Sigmoid colon (tissue), 7 donors: Measurements from ENCODE around the gene FER1L5. TPM values are rescaled to one million over a fixed set of nuclear protein-coding genes. Genes with fewer than 3 reads are reported as not detected.
A peak's percentile ranks its signal among the peaks of the same experiment; 100 is the strongest.

ENCODE experiments used
- DNase-seq: peaks from one replicate; pipeline ENCODE4 v3.0.0-alpha.2; 2019
- H3K27ac ChIP-seq, 4 donors: fragments of 200-600 bp; sonication (generic); one replicate each; pipeline ENCODE4 v1.5.1; 2016 to 2019; ENCODE audit warnings: mild to moderate bottlenecking in 1 of 4
- H3K27me3 ChIP-seq, 3 donors: fragments of 200-600 bp; sonication (generic); one replicate each; pipeline ENCODE4 v1.5.1; 2019; ENCODE audit warnings: mild to moderate bottlenecking in 1 of 3
- H3K36me3 ChIP-seq, 4 donors: fragments of 200-600 bp; sonication (generic); one replicate each; pipeline ENCODE4 v1.5.1; 2016 to 2019
- H3K4me1 ChIP-seq, 4 donors: fragments of 200-600 bp; sonication (generic); one replicate each; pipeline ENCODE4 v1.5.1; 2017 to 2019
- H3K4me3 ChIP-seq, 4 donors: fragments of 200-600 bp; sonication (generic); one replicate each; pipeline ENCODE4 v1.5.1; 2017 to 2019; ENCODE audit warnings: mild to moderate bottlenecking in 2 of 4, moderate library complexity in 1 of 4
- H3K9me3 ChIP-seq, 4 donors: fragments of 200-600 bp in 3 of 4; sonication (generic) in 3 of 4; one replicate each; pipeline versions ENCODE4 v1.5.1 to v1.6.1; 2013 to 2019
- EP300 ChIP-seq, 4 donors: sonication (generic); formaldehyde crosslinking; IDR thresholded peaks; one replicate each; pipeline ENCODE4 v1.6.1; 2017; ENCODE audit warnings: antibody characterized with exemption in 4 of 4
- POLR2A ChIP-seq, 2 donors: fragments of 450-650 bp; IDR thresholded peaks; one replicate each; pipeline ENCODE4 v1.6.1; 2016; ENCODE audit warnings: antibody characterized with exemption in 2 of 2, mild to moderate bottlenecking in 2 of 2, moderate library complexity in 2 of 2
- POLR2AphosphoS5 ChIP-seq, 4 donors: sonication (generic); formaldehyde crosslinking; IDR thresholded peaks; one replicate each; pipeline ENCODE4 v1.6.1; 2017; ENCODE audit warnings: antibody characterized with exemption in 4 of 4
- WGBS, 2 donors: extraction: QIAGEN DNeasy Blood & Tissue Kit; methylation state at CpG; one replicate each; pipeline ENCODE4 v1.1.7; 2013; 5-methylcytosine and 5-hydroxymethylcytosine counted together
- intact Hi-C: fragments of 100-400 bp; cut with DNase I; formaldehyde crosslinking; loops from one replicate; pipeline ENCODE4 v1.15.1; 2023
- polyA plus RNA-seq, 3 donors: library from polyadenylated mRNA; stranded (reverse); fragments of 200-250 nt; gene quantifications; one replicate each; pipeline ENCODE4 v1.2.3, GENCODE V29; 2013
- total RNA-seq, 4 donors: library from RNA; depleted of rRNA; stranded (reverse); fragments of >200 nt; gene quantifications; one replicate each; pipeline ENCODE4 v1.1.0, GENCODE V29; 2016
- TF ChIP-seq, protein P1 (sequence below), 4 experiments: fragments of 450-650 bp in 3 of 4; fragments of 200-600 bp in 1 of 4; IDR thresholded peaks; one replicate each; pipeline ENCODE4 v1.5.1; 2016 to 2019; ENCODE audit warnings: antibody characterized with exemption in 4 of 4, mild to moderate bottlenecking in 3 of 4, moderate library complexity in 2 of 4
- donor health status: healthy with polysubstance abuse.
- donor health status: Bipolar disorder and iron deficiency.
- donor health status: healthy.

The FER1L5 gene
- total RNA-seq = under 1 TPM in 1 of 4 donors, not detected in 3; under 0.01 TPM
- under 1 TPM in 1 of 3 donors, not detected in 2; 0.01 TPM for polyA plus RNA-seq

DNA sequence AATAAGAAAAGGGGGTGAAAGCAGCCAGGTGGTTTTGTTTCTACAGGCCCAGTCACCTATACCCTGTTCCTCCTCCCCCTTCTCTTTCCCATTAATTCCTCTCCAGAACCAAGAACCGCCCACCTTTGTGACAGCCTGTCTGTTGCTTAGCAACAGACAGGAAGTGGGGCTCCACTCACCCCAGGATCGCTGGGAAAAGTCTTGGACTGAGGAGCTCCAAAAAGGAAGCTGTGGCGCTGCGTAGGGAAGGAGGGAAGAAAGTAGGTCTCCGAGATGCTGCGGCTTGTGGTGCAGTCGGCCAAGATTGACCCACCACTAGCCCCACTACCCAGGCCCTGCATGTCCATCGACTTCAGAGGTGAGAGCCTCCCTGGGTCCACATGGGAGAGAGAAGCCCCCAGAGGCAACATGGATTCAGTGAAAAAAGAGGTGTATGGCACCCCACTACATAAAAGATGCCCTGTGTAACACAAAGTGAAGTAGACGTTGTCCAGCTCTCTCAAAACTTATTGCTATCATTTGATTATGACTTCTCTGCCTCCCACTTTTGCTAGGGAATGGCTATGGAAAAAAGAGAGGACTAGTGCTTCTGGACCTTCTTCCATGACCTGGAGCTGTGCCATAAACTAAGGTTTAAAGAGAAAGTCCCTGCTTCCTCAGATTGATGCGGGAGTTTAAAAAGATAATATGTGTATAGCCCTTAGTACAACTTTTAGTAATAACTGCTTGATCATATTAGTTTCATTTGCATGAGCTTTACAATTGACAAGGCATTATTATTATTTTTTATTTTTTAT lies at the start of gene FER1L5:
Gene FER1L5, plus strand, starts transcription at position 201 of the 797 bp plus-strand sequence. Its CDS starts 73 bp downstream, at position 274.
- no peak for DNase-seq
- H3K27ac ChIP-seq = peak within 1 kb of the TSS in 3 of 4 donors; percentile 14 to 52 (median 47)
- H3K4me1 ChIP-seq = peaks cover 3 to 4% (median 4%) of the 10 kb centered on the region in 4 donors
- intact Hi-C loops = no loop called here
- WGBS, 2 donors = 55 to 66% methylated on average over 10 of the region's 10 CpGs
- TF ChIP-seq POLR2A (IDR thresholded peaks at IDR 0.05) (no peak), POLR2AphosphoS5 (IDR thresholded peaks at IDR 0.05) (no peak), EP300 (IDR thresholded peaks at IDR 0.05) (no peak)
- TF ChIP-seq, protein P1, sequence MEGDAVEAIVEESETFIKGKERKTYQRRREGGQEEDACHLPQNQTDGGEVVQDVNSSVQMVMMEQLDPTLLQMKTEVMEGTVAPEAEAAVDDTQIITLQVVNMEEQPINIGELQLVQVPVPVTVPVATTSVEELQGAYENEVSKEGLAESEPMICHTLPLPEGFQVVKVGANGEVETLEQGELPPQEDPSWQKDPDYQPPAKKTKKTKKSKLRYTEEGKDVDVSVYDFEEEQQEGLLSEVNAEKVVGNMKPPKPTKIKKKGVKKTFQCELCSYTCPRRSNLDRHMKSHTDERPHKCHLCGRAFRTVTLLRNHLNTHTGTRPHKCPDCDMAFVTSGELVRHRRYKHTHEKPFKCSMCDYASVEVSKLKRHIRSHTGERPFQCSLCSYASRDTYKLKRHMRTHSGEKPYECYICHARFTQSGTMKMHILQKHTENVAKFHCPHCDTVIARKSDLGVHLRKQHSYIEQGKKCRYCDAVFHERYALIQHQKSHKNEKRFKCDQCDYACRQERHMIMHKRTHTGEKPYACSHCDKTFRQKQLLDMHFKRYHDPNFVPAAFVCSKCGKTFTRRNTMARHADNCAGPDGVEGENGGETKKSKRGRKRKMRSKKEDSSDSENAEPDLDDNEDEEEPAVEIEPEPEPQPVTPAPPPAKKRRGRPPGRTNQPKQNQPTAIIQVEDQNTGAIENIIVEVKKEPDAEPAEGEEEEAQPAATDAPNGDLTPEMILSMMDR (IDR thresholded peaks at IDR 0.05) = no peak
- no peaks in the 10 kb centered on the region for H3K36me3 ChIP-seq
- no peaks in the 10 kb centered on the region for H3K9me3 ChIP-seq
- peak within 1 kb of the TSS in 3 of 4 donors; percentile 18 to 30 (median 26) for H3K4me3 ChIP-seq
- no peaks in the 10 kb centered on the region for H3K27me3 ChIP-seq

DNA sequence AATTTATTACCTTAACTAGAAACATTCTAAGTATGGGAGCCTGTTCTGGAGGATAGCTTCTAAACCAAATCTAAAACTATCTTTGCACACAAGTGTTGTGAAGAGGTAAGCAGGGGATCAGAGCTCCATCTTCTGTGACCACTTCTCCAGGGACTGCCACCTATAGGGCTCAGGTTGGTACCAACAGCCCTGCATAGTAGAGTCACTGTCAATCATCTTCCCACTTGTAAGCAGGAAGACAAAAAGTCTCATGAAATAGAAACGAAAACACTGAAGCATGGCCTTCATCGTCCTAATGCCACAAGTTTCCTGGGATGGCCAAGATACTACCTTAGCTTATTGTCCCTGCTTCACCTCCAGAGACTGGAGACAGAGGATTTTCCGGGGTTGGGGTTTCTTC lies 48.3 kb upstream of the FER1L5 start:
- H3K27ac ChIP-seq = no peak overlapping the region
- intact Hi-C loops = no loop called here
- peaks cover 20 to 82% (median 47%) of the 10 kb centered on the region in 4 donors for H3K36me3 ChIP-seq
- H3K4me1 ChIP-seq = no peaks in the 10 kb centered on the region
- no peaks in the 10 kb centered on the region for H3K27me3 ChIP-seq
- TF ChIP-seq EP300 (IDR thresholded peaks at IDR 0.05) = no peak
- TF ChIP-seq, protein P1 (IDR thresholded peaks at IDR 0.05) = no peak
- no peak for TF ChIP-seq POLR2A (IDR thresholded peaks at IDR 0.05)
- no peak for TF ChIP-seq POLR2AphosphoS5 (IDR thresholded peaks at IDR 0.05)
- H3K4me3 ChIP-seq = no peak overlapping the region
- WGBS, 2 donors = 67 to 84% methylated on average over 3 of the region's 3 CpGs
- no peak for DNase-seq
- H3K9me3 ChIP-seq = no peaks in the 10 kb centered on the region

DNA sequence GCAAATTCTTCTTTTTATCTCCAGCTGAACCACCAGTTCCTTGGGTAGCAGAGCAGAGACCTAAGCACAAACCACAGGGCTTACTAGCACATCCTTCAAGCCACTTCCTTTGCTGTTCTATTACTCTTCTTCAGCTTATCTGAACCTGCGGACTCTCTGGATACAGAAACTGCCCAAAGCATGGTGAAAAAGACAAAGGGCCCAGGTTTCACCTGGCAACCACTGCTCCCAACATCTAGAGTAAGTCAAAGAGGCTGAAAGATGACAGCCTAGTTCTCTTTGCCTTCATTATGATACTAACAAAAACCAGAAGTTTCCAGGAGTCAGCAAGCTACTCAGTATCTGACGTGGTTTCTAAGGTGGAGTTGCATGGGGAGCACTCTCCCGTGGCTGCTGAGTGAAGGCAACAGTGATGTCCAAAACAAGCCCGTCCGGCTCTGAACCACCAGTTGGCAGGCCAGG lies 47.8 kb upstream of the FER1L5 start:
- intact Hi-C loops = no loop called here
- no peak overlapping the region for H3K4me3 ChIP-seq
- WGBS, 2 donors = 78 to 90% methylated on average over 5 of the region's 5 CpGs
- no peaks in the 10 kb centered on the region for H3K9me3 ChIP-seq
- no peaks in the 10 kb centered on the region for H3K27me3 ChIP-seq
- DNase-seq = no peak
- no peaks in the 10 kb centered on the region for H3K4me1 ChIP-seq
- peaks cover 20 to 87% (median 48%) of the 10 kb centered on the region in 4 donors for H3K36me3 ChIP-seq
- TF ChIP-seq EP300 (IDR thresholded peaks at IDR 0.05) (no peak), POLR2AphosphoS5 (IDR thresholded peaks at IDR 0.05) (no peak)
- TF ChIP-seq, protein P1 (IDR thresholded peaks at IDR 0.05) = no peak
- H3K27ac ChIP-seq = no peak overlapping the region

GRCh38 chr2:96596596-96596995 lies 46.0 kb upstream of the FER1L5 start:
- Histone ChIP-seq H3K27me3 (no peaks in the 10 kb centered on the region), H3K27ac (no peak overlapping the region), H3K4me3 (no peak overlapping the region), H3K9me3 (no peaks in the 10 kb centered on the region), H3K4me1 (no peaks in the 10 kb centered on the region), H3K36me3 (peaks cover 26 to 100% (median 57%) of the 10 kb centered on the region in 4 donors)
- no peak for TF ChIP-seq EP300 (IDR thresholded peaks at IDR 0.05)
- TF ChIP-seq POLR2AphosphoS5 (IDR thresholded peaks at IDR 0.05) = no peak
- TF ChIP-seq POLR2A (IDR thresholded peaks at IDR 0.05) = no peak
- TF ChIP-seq, protein P1 (IDR thresholded peaks at IDR 0.05) = no peak
- intact Hi-C loops = no loop called here
- no peak for DNase-seq
